DND-41 (cell line): Measurements from ENCODE around the gene SRPK2.

ENCODE experiments used
- ATAC-seq: fragments of 200-7000 bp; cut with Tn5 transposase; 3 replicates; pipeline ENCODE4 v1.9.1; 2021; ENCODE audit warnings: low read depth; ENCODE audit not compliant: insufficient read depth
- DNase-seq: peaks from one replicate; pipeline ENCODE4 v3.0.0-alpha.2; 2020
- H2AFZ ChIP-seq: 2 replicates; pipeline ENCODE4 v1.6.0; 2012; ENCODE audit warnings: low read depth, low read length
- H3K27ac ChIP-seq: 2 replicates; pipeline ENCODE4 v1.5.1; 2012; ENCODE audit warnings: low read length, inconsistent platforms
- H3K27me3 ChIP-seq: fragments of 200-600 bp; sonication (generic); 2 replicates; pipeline ENCODE4 v1.6.0; 2012; ENCODE audit warnings: low read length, mild to moderate bottlenecking, inconsistent platforms; ENCODE audit not compliant: insufficient read depth, poor library complexity
- H3K36me3 ChIP-seq: 2 replicates; pipeline ENCODE4 v1.5.1; 2012; ENCODE audit warnings: low read length, inconsistent platforms; ENCODE audit not compliant: insufficient read depth
- H3K4me1 ChIP-seq: 2 replicates; pipeline ENCODE4 v1.5.1; 2012; ENCODE audit warnings: mild to moderate bottlenecking, low read length; ENCODE audit not compliant: insufficient read depth
- H3K4me2 ChIP-seq: 2 replicates; pipeline ENCODE4 v1.6.0; 2012; ENCODE audit warnings: mild to moderate bottlenecking, moderate library complexity, low read length, inconsistent platforms; ENCODE audit not compliant: insufficient read depth
- H3K4me3 ChIP-seq, 2 experiments: fragments of 200-600 bp in 1 of 2; shearing (Covaris generic) in 1 of 2; 2 replicates each; pipeline ENCODE4 v1.5.1; 2012 to 2016; ENCODE audit warnings: inconsistent platforms in 2 of 2, low read length in 2 of 2, mild to moderate bottlenecking in 2 of 2, low read depth in 1 of 2, moderate library complexity in 1 of 2
- H3K79me2 ChIP-seq: 2 replicates; pipeline ENCODE4 v1.6.0; 2012; ENCODE audit warnings: low read length, inconsistent platforms; ENCODE audit not compliant: insufficient read depth
- H3K9ac ChIP-seq: 2 replicates; pipeline ENCODE4 v1.6.0; 2012; ENCODE audit warnings: low read depth, mild to moderate bottlenecking, inconsistent platforms, low read length, moderate library complexity
- H3K9me3 ChIP-seq: 2 replicates; pipeline ENCODE4 v1.5.1; 2012; ENCODE audit warnings: low read length, moderate library complexity, mild to moderate bottlenecking, inconsistent platforms; ENCODE audit not compliant: insufficient read depth, severe bottlenecking
- H4K20me1 ChIP-seq: 2 replicates; pipeline ENCODE4 v1.6.0; 2012; ENCODE audit warnings: low read length; ENCODE audit not compliant: insufficient read depth
- CTCF ChIP-seq: IDR thresholded peaks from 2 replicates; pipeline ENCODE4 v1.5.1; 2012; ENCODE audit warnings: borderline replicate concordance, low read length, moderate library complexity, mild to moderate bottlenecking; ENCODE audit not compliant: poor library complexity, severe bottlenecking; ENCODE audit errors: extremely low read depth
- EZH2 ChIP-seq: IDR thresholded peaks from 3 replicates; pipeline ENCODE4 v1.6.1; 2012; ENCODE audit warnings: borderline replicate concordance, low read depth, mild to moderate bottlenecking, moderate library complexity, low read length, inconsistent platforms; ENCODE audit not compliant: severe bottlenecking

Gene SRPK2

GRCh38 chr7:105399043-105399725 is 10.5 kb upstream of the SRPK2 start:
- DNase-seq (no peak), ATAC-seq (no peak)
- Histone ChIP-seq H3K4me2 (no peak overlapping the region), H3K79me2 (no peaks in the 10 kb centered on the region), H3K9ac (no peak overlapping the region), H3K4me1 (0 out of 2 replicates have a peak, but pooled peaks cover 3% of the 10 kb centered on the region), H3K4me3 (no peak overlapping the region), H3K36me3 (no peaks in the 10 kb centered on the region), H2AFZ (no peak overlapping the region), H3K9me3 (no peaks in the 10 kb centered on the region), H3K27me3 (no peaks in the 10 kb centered on the region), H4K20me1 (no peaks in the 10 kb centered on the region), H3K27ac (no peak overlapping the region)
- TF ChIP-seq CTCF: peak; percentile 17
- no peak for TF ChIP-seq EZH2

- Histone ChIP-seq H3K36me3 (no peaks in the 10 kb centered on the region), H3K27me3 (no peaks in the 10 kb centered on the region), H3K4me1 (0 out of 2 replicates have a peak, but pooled peaks cover 3% of the 10 kb centered on the region), H2AFZ (no peak overlapping the region; the same call in 1 of the 2 replicates), H3K79me2 (no peaks in the 10 kb centered on the region), H3K27ac (no peak overlapping the region), H4K20me1 (no peaks in the 10 kb centered on the region), H3K9me3 (no peaks in the 10 kb centered on the region), H3K9ac (no peak overlapping the region), H3K4me2 (no peak overlapping the region), H3K4me3 (no peak overlapping the region)
- no peak for TF ChIP-seq CTCF
- TF ChIP-seq EZH2: no peak
- DNase-seq (no peak), ATAC-seq (no peak)
Observed at GRCh38 chr7:105396566-105396965, 7.8 kb upstream of the SRPK2 start.

GRCh38 chr7:105391429-105391828 is 2.7 kb upstream of the SRPK2 start:
- Histone ChIP-seq H3K9ac (no peak overlapping the region), H3K36me3 (no peaks in the 10 kb centered on the region; the same call in 1 of the 2 replicates), H4K20me1 (peaks cover 16% of the 10 kb centered on the region), H3K9me3 (no peaks in the 10 kb centered on the region), H3K27me3 (no peaks in the 10 kb centered on the region), H3K4me3 (no peak overlapping the region), H3K4me1 (peaks cover 18% of the 10 kb centered on the region), H2AFZ (no peak overlapping the region), H3K4me2 (no peak overlapping the region), H3K27ac (no peak overlapping the region), H3K79me2 (peaks cover 21% of the 10 kb centered on the region)
- ATAC-seq: no peak
- TF ChIP-seq CTCF: no peak
- TF ChIP-seq EZH2: no peak
- DNase-seq: no peak

- H3K27ac ChIP-seq: no peak overlapping the region
- no peaks in the 10 kb centered on the region for H3K27me3 ChIP-seq
- peaks cover 7% of the 10 kb centered on the region for H3K36me3 ChIP-seq
- H3K4me2 ChIP-seq: no peak overlapping the region
- no peak for TF ChIP-seq CTCF
- TF ChIP-seq EZH2: no peak
- no peaks in the 10 kb centered on the region for H3K9me3 ChIP-seq
- no peak for ATAC-seq
- no peak overlapping the region for H2AFZ ChIP-seq
- H3K4me1 ChIP-seq: peaks cover 26% of the 10 kb centered on the region
- H3K4me3 ChIP-seq: no peak overlapping the region
- DNase-seq: no peak
- peaks cover 19% of the 10 kb centered on the region for H4K20me1 ChIP-seq
- no peak overlapping the region for H3K9ac ChIP-seq
- H3K79me2 ChIP-seq: peaks cover 34% of the 10 kb centered on the region
Observed at GRCh38 chr7:105389889-105390288, 1.2 kb upstream of the SRPK2 start.
